ENCODE results near the gene RGS16. TPM values are rescaled to one million over a fixed set of nuclear protein-coding genes. Genes with fewer than 3 reads are reported as not detected.

RGS16 gene
- total and polyA plus RNA-seq, 4 experiments from 2014 or later = 1.3 to 3.7 (median 2.1) TPM

DNA sequence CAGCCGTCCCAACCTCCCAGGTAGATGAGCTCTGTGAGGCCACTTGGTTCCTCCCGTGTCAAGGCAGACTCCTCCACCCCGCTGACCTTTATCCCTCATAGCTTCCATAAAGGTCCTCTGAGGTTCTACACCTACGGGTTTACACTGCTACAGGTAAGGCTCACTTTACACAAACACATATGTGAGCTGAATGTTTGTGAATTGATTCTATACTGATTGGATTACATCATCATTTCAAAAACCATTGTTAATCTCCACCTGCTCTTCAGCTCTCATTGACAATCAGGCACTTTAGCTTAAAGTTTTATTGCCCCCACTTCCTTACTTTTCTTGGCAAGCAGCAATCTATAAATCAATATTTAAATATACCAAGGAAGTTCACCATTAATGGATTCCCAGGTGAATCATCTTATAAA is 12.8 kb upstream of the RGS16 start:
- DNase-seq = no peak
- ChIA-PET CTCF (ENCODE audit: partially characterized antibody) (interaction anchor here (0.7 to 1.9 kb wide), 5 partner anchors 12 to 166 kb away, joined by 3 to 10 read pairs (median 3); no protein-coding TSS in a partner anchor), POLR2A (ENCODE audit: partially characterized antibody) (interaction anchor here (1.3 to 5.6 kb wide), 4 partner anchors 12 to 223 kb away, joined by 4 to 77 read pairs (median 10); partner anchors contain the start of genes DHX9 and RGS16)
- Histone ChIP-seq H3K9me3 (ENCODE audit: control insufficient read depth in 1 of 2, low read length in 2 of 2) (no peaks in the 10 kb centered on the region), H3K4me3 (ENCODE audit: low read length in 2 of 2) (no peak overlapping the region), H3K36me3 (ENCODE audit: insufficient read depth, low read length) (no peaks in the 10 kb centered on the region), H3K4me1 (ENCODE audit: insufficient read depth, low read length) (peaks cover 41% of the 10 kb centered on the region), H3K27me3 (ENCODE audit: insufficient read depth, low read length) (no peaks in the 10 kb centered on the region), H3K27ac (ENCODE audit: low read depth, low read length) (no peak overlapping the region)
- peak overlapping the region; percentile 3 to 87 (median 66) for H3K4me3 Mint-ChIP-seq
- H3K27me3 Mint-ChIP-seq = peaks cover 2 to 15% of the 10 kb centered on the region in 2 donors
- peaks cover 30 to 47% (median 33%) of the 10 kb centered on the region in 4 donors for H3K4me1 Mint-ChIP-seq
- intact Hi-C loops (cut with micrococcal nuclease) = loop anchor here (5.0 kb wide), 2 partner anchors 165 to 220 kb away; partner anchors contain the start of gene DHX9
- peak overlapping the region; percentile 48 to 96 (median 93) for H3K27ac Mint-ChIP-seq
- peaks cover 3% of the 10 kb centered on the region in 2 donors for H3K36me3 Mint-ChIP-seq
- H3K9me3 Mint-ChIP-seq = peaks cover 0 to 11% (median 8%) of the 10 kb centered on the region in 8 donors

DNA sequence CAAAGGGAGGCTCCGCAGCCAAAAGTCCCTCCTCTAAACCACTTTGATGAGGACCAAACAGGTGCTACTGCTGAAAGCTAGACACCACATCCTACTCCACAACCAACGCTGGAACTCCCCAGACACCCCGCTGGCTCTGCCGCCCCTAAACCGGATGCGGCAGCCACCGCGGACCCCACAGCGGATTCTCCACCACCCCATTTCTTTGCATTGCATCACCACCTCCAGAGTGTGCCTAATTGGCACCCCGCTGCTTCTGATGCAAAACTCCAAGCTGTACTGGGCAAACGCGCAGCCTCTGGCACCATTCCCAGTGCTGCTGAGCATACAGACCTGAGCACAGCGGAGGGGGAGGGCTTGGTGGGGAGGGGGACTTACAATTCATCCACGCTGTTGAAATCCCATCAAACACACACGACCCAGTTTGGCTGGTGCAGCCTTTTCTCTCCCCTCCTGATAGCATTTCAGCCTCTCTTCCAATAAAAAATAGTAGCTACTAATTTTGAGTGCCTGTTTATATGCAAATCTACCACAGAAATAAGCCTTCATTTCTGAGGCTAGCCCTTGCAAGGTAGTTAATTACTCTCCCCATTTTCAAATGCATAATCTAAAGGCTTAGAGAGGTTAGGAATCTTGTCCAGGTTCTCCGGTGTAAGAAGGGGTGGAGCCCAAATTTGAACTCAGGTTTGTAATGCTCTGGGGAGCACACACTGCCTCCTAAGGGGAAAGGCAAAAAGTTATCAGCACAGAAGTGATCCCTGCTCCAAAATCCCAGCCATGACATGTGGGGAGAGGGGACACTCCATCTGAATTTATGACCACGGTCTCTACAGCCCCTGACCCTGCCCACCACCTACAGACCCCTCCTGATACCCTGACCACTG is 12.2 kb upstream of the RGS16 start:
- peak overlapping the region; percentile 76 to 96 (median 95) for H3K27ac Mint-ChIP-seq
- H3K4me1 Mint-ChIP-seq = peaks cover 30 to 47% (median 33%) of the 10 kb centered on the region in 4 donors
- DNase-seq = peak; percentile 92 to 96 (median 93)
- intact Hi-C loops (cut with micrococcal nuclease) = loop anchor here (1.0 to 5.0 kb wide), 3 partner anchors 12 to 221 kb away; partner anchors contain the start of genes DHX9 and RGS16
- H3K4me3 Mint-ChIP-seq = peak overlapping the region; percentile 79 to 90 (median 86)
- ChIA-PET POLR2A (ENCODE audit: partially characterized antibody) (interaction anchor here (1.0 to 5.6 kb wide), 9 partner anchors 8 to 224 kb away, joined by 3 to 77 read pairs (median 4); partner anchors contain the start of genes DHX9, RGS16 and RNASEL), CTCF (ENCODE audit: partially characterized antibody) (interaction anchor here (0.7 to 3.2 kb wide), 8 partner anchors 13 to 166 kb away, joined by 3 to 14 read pairs (median 4); partner anchors contain the start of gene RGS16)
- H3K27me3 Mint-ChIP-seq = peaks cover 2 to 15% of the 10 kb centered on the region in 2 donors
- H3K9me3 Mint-ChIP-seq = peaks cover 0 to 11% (median 8%) of the 10 kb centered on the region in 8 donors
- Histone ChIP-seq H3K9me3 (ENCODE audit: control insufficient read depth in 1 of 2, low read length in 2 of 2) (no peaks in the 10 kb centered on the region), H3K27ac (ENCODE audit: low read depth, low read length) (no peak overlapping the region), H3K4me3 (ENCODE audit: low read length in 2 of 2) (peak overlapping the region in 1 of 2 donors; percentile 30), H3K36me3 (ENCODE audit: insufficient read depth, low read length) (no peaks in the 10 kb centered on the region), H3K27me3 (ENCODE audit: insufficient read depth, low read length) (no peaks in the 10 kb centered on the region), H3K4me1 (ENCODE audit: insufficient read depth, low read length) (peaks cover 41% of the 10 kb centered on the region)
- peaks cover 3% of the 10 kb centered on the region in 2 donors for H3K36me3 Mint-ChIP-seq

DNA sequence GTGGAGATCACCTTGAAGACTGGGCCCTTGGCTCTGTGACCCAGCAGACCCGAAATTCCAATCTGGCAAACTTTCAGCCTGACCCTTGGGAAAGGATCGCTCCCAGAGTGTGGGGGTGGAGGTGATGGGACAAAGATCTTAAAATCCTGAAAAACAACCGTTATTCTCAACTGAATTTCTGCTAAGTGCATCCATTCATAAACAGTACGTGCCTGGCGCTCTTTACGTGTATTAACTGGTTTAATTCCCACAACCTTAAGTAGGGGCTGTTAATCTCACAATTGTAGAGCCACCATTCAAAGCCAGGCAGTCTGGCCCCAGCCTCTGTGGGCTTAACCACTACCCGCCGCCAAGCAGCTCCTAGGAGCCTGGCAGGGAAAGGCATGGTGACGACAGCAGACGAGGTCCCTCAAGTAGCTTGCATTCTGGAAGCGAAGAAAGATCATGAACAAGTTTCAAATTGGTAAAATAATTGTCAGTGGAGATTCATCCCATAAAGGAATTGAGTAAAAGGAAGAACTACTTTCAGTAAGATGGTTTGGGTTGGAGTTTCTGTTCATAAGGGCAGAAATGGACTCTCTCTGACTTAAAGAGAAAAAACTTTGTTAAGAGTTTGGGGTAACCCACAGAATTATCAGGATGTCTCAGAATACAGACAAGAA is 11.4 kb upstream of the RGS16 start:
- intact Hi-C loops (cut with micrococcal nuclease) = loop anchor here (1.0 to 5.0 kb wide), 3 partner anchors 11 to 222 kb away; partner anchors contain the start of genes DHX9 and RGS16
- Mint-ChIP-seq H3K4me3 (peak overlapping the region; percentile 79 to 90 (median 86)), H3K27me3 (peaks cover 2 to 15% of the 10 kb centered on the region in 2 donors), H3K27ac (peak overlapping the region; percentile 76 to 96 (median 95)), H3K36me3 (peaks cover 1 to 3% of the 10 kb centered on the region in 2 donors), H3K9me3 (peaks cover 0 to 5% (median 2%) of the 10 kb centered on the region in 8 donors), H3K4me1 (peaks cover 30 to 47% (median 33%) of the 10 kb centered on the region in 4 donors)
- CTCF ChIA-PET (ENCODE audit: partially characterized antibody) = interaction anchor here (0.8 to 3.2 kb wide), 8 partner anchors 12 to 169 kb away, joined by 3 to 14 read pairs (median 6); partner anchors contain the start of gene RGS16
- no peaks in the 10 kb centered on the region for H3K27me3 ChIP-seq (ENCODE audit: insufficient read depth, low read length)
- H3K4me1 ChIP-seq (ENCODE audit: insufficient read depth, low read length) = peaks cover 41% of the 10 kb centered on the region
- H3K27ac ChIP-seq (ENCODE audit: low read depth, low read length) = peak overlapping the region; percentile 0
- peak in 1 of 5 donors; percentile 79 for DNase-seq
- POLR2A ChIA-PET (ENCODE audit: partially characterized antibody) = interaction anchor here (0.8 to 5.6 kb wide), 11 partner anchors 9 to 224 kb away, joined by 3 to 77 read pairs (median 4); partner anchors contain the start of genes DHX9, RGS16 and RNASEL
- H3K4me3 ChIP-seq (ENCODE audit: low read length in 2 of 2) = peak overlapping the region; percentile 46 to 73
- H3K9me3 ChIP-seq (ENCODE audit: control insufficient read depth in 1 of 2, low read length in 2 of 2) = no peaks in the 10 kb centered on the region
- H3K36me3 ChIP-seq (ENCODE audit: insufficient read depth, low read length) = no peaks in the 10 kb centered on the region

DNA sequence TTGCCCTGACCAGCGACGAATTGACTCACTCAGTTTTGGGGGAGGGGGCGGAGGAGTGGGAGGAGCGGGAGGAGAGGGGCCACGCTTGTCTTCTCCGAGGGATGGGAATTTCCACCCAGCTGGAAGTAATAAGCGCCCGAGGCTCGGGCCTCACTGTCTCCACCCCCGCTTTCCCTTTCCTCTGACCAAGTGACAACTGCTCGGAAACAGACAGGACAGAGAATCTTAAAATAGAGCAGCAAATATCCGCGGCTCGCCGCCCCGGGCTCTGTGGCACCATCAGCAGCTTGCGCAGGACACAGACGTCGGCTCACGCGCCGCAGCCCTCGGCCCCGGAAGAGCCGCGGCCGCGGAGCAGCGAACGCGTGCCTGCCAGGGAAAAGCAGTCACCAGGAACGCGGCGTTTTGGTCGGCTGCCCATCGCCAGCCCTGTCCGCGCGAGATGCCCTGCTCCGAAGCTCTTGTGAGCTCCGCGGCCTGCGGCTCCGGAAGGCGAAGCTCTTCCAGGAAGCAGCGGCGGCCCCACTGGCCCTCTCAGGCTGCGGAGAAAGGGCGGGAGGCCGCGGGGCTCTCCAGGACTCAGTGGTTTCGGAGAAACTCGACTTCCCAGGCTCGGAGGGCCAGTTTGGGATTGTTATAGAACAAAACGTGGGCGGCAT is 10.7 kb upstream of the RGS16 start:
- H3K4me3 ChIP-seq (ENCODE audit: low read length in 2 of 2) = peak overlapping the region; percentile 46 to 73
- peak overlapping the region; percentile 0 for H3K27ac ChIP-seq (ENCODE audit: low read depth, low read length)
- H3K4me1 ChIP-seq (ENCODE audit: insufficient read depth, low read length) = peaks cover 41% of the 10 kb centered on the region
- Mint-ChIP-seq H3K27me3 (peaks cover 2 to 15% of the 10 kb centered on the region in 2 donors), H3K4me1 (peaks cover 30 to 47% (median 33%) of the 10 kb centered on the region in 4 donors), H3K36me3 (peaks cover 0 to 3% of the 10 kb centered on the region in 2 donors), H3K4me3 (peak overlapping the region; percentile 79 to 90 (median 86)), H3K9me3 (peaks cover 0 to 2% (median 0%) of the 10 kb centered on the region in 8 donors), H3K27ac (peak overlapping the region; percentile 76 to 96 (median 95))
- peak in 4 of 5 donors; percentile 33 to 60 (median 34) for DNase-seq
- H3K36me3 ChIP-seq (ENCODE audit: insufficient read depth, low read length) = no peaks in the 10 kb centered on the region
- H3K27me3 ChIP-seq (ENCODE audit: insufficient read depth, low read length) = no peaks in the 10 kb centered on the region
- POLR2A ChIA-PET (ENCODE audit: partially characterized antibody) = interaction anchor here (0.8 to 5.6 kb wide), 6 partner anchors 10 to 167 kb away, joined by 3 to 77 read pairs (median 8); partner anchors contain the start of genes RGS16 and RNASEL
- CTCF ChIA-PET (ENCODE audit: partially characterized antibody) = interaction anchor here (0.8 to 3.2 kb wide), 6 partner anchors 11 to 170 kb away, joined by 3 to 14 read pairs (median 6); partner anchors contain the start of gene RGS16
- intact Hi-C loops (cut with micrococcal nuclease) = loop anchor here (5.0 kb wide), 2 partner anchors 167 to 222 kb away; partner anchors contain the start of gene DHX9
- no peaks in the 10 kb centered on the region for H3K9me3 ChIP-seq (ENCODE audit: control insufficient read depth in 1 of 2, low read length in 2 of 2)

DNA sequence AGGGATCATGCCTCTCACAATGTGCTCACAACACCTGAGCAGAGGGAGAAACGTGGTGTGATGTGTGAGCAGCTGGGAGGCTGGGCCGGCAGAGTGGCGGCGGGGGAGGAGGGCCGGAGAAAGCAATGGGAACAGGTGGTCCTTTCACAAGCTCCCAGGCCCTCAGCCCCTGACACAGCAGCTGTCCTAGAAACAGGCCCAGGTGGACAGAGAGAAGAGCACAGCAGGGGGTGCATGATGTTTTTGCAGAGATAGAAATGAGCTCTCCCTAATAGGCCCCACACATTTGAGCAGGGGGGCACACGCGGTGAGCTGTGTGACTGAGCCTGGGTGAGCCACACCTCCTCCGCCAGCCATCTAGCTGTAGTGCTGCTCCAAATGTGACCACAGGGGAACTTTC is 7.6 kb upstream of the RGS16 start:
- H3K4me1 Mint-ChIP-seq = peaks cover 21 to 29% (median 25%) of the 10 kb centered on the region in 4 donors
- no peak for DNase-seq
- peaks cover 0 to 3% of the 10 kb centered on the region in 2 donors for H3K36me3 Mint-ChIP-seq
- no peaks in the 10 kb centered on the region for H3K9me3 ChIP-seq (ENCODE audit: control insufficient read depth in 1 of 2, low read length in 2 of 2)
- no peaks in the 10 kb centered on the region for H3K27me3 ChIP-seq (ENCODE audit: insufficient read depth, low read length)
- no peak overlapping the region for H3K27ac ChIP-seq (ENCODE audit: low read depth, low read length)
- ChIA-PET POLR2A (ENCODE audit: partially characterized antibody) (interaction anchor here (5.6 kb wide), 1 partner anchor 7 kb away, joined by 77 read pairs; the partner anchor contains the start of gene RGS16), CTCF (ENCODE audit: partially characterized antibody) (interaction anchor here (0.9 to 1.5 kb wide), 3 partner anchors 8 to 175 kb away, joined by 3 to 4 read pairs (median 3); no protein-coding TSS in a partner anchor)
- H3K36me3 ChIP-seq (ENCODE audit: insufficient read depth, low read length) = no peaks in the 10 kb centered on the region
- no peak overlapping the region for H3K27ac Mint-ChIP-seq
- H3K4me3 Mint-ChIP-seq = no peak overlapping the region
- intact Hi-C loops (cut with micrococcal nuclease) = no loop called here
- H3K27me3 Mint-ChIP-seq = peaks cover 2 to 15% of the 10 kb centered on the region in 2 donors
- H3K9me3 Mint-ChIP-seq = no peaks in the 10 kb centered on the region
- H3K4me3 ChIP-seq (ENCODE audit: low read length in 2 of 2) = no peak overlapping the region
- peaks cover 28% of the 10 kb centered on the region for H3K4me1 ChIP-seq (ENCODE audit: insufficient read depth, low read length)

DNA sequence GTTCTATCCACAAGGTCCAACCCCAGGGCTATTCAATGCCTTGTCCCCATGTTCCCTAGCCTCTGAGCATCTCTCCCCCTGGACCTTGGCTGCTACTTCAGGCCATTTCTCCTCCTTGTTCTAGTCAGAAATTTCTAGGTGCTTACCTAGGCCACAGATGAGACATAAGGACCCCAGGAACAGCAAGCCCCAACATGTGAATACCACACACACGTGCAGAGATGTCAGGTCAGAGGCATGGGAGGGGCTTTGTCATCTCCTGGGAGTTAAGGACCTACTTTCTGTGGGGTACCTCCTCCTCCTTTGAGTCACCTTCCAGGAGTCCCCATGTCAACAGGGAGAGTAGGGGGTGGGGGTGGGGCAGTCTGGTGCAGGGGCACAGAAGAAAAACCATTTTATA is 7.1 kb upstream of the RGS16 start:
- Histone ChIP-seq H3K36me3 (ENCODE audit: insufficient read depth, low read length) (no peaks in the 10 kb centered on the region), H3K27ac (ENCODE audit: low read depth, low read length) (no peak overlapping the region), H3K27me3 (ENCODE audit: insufficient read depth, low read length) (no peaks in the 10 kb centered on the region), H3K4me1 (ENCODE audit: insufficient read depth, low read length) (peaks cover 24% of the 10 kb centered on the region), H3K9me3 (ENCODE audit: control insufficient read depth in 1 of 2, low read length in 2 of 2) (no peaks in the 10 kb centered on the region), H3K4me3 (ENCODE audit: low read length in 2 of 2) (no peak overlapping the region)
- DNase-seq = no peak
- Mint-ChIP-seq H3K9me3 (no peaks in the 10 kb centered on the region), H3K27ac (no peak overlapping the region), H3K27me3 (peaks cover 2 to 15% of the 10 kb centered on the region in 2 donors), H3K4me3 (no peak overlapping the region), H3K36me3 (peaks cover 0 to 3% of the 10 kb centered on the region in 2 donors), H3K4me1 (peaks cover 17 to 25% (median 20%) of the 10 kb centered on the region in 4 donors)
- intact Hi-C loops (cut with micrococcal nuclease) = no loop called here
- ChIA-PET CTCF (ENCODE audit: partially characterized antibody) (interaction anchor here (0.9 to 1.5 kb wide), 3 partner anchors 8 to 175 kb away, joined by 3 to 4 read pairs (median 3); no protein-coding TSS in a partner anchor), POLR2A (ENCODE audit: partially characterized antibody) (no interaction called here)

Data from CD4-positive, alpha-beta memory T cell (primary cell).